Stimulated activated CD4-positive, alpha-beta T cell treated with anti-CD3 and anti-CD28 coated beads, TNF-alpha, amount 100 ng/mL, for 24 hours (primary cell): ENCODE data around the gene ACKR1.
A peak's percentile ranks its signal among the peaks of the same experiment; 100 is the strongest.

Source experiments
- DNase-seq, 3 experiments: peaks; one replicate each; pipeline ENCODE4 v3.0.0-alpha.2; 2020; ENCODE audit warnings: low read depth in 3 of 3

Gene ACKR1

GRCh38 chr1:159204161-159205141, at the start of gene ACKR1:
Gene ACKR1 (plus strand): TSS chr1:159204875. CDS start chr1:159204960, 85 bp downstream.
- DNase-seq = no peak

GRCh38 chr1:159161001-159161718, 43.5 kb upstream of the ACKR1 start:
- peak; percentile 29 to 64 (median 53) for DNase-seq

- DNase-seq = no peak
Observed at GRCh38 chr1:159161719-159162026, 43.0 kb upstream of the ACKR1 start.

- DNase-seq = no peak
Observed at GRCh38 chr1:159162516-159163265, 42.0 kb upstream of the ACKR1 start.

GRCh38 chr1:159163614-159164228, 41.0 kb upstream of the ACKR1 start:
- no peak for DNase-seq

GRCh38 chr1:159168043-159168442, 36.6 kb upstream of the ACKR1 start:
- DNase-seq = no peak

GRCh38 chr1:159170639-159171038, 34.0 kb upstream of the ACKR1 start:
- DNase-seq = no peak

GRCh38 chr1:159171254-159171687, 33.4 kb upstream of the ACKR1 start, which contains the start of gene CADM3:
Gene CADM3 (plus strand): TSS chr1:159171615. CDS start chr1:159171766, 151 bp downstream.
- DNase-seq = no peak

- no peak for DNase-seq
Observed at GRCh38 chr1:159171688-159172501, 32.8 kb upstream of the ACKR1 start.

GRCh38 chr1:159172614-159173291, 31.9 kb upstream of the ACKR1 start:
- DNase-seq = no peak

- DNase-seq = no peak
Observed at GRCh38 chr1:159173320-159173719, 31.4 kb upstream of the ACKR1 start.

GRCh38 chr1:159175571-159175970, 29.1 kb upstream of the ACKR1 start:
- no peak for DNase-seq

- DNase-seq = no peak
Observed at GRCh38 chr1:159177272-159177907, 27.3 kb upstream of the ACKR1 start.

- DNase-seq = no peak
Observed at GRCh38 chr1:159179906-159180305, 24.8 kb upstream of the ACKR1 start.

- no peak for DNase-seq
Observed at GRCh38 chr1:159180516-159180915, 24.2 kb upstream of the ACKR1 start.

- no peak for DNase-seq
Observed at GRCh38 chr1:159181328-159182024, 23.2 kb upstream of the ACKR1 start.

GRCh38 chr1:159184201-159184600, 20.5 kb upstream of the ACKR1 start:
- no peak for DNase-seq

- DNase-seq = no peak
Observed at GRCh38 chr1:159185121-159185520, 19.6 kb upstream of the ACKR1 start.

GRCh38 chr1:159187033-159187432, 17.6 kb upstream of the ACKR1 start:
- no peak for DNase-seq
